ENCODE data around the gene MTCH2.

GRCh38 chr11:47570651-47571356 is 71.6 kb downstream of the MTCH2 start:
- no peak for TF ChIP-seq EZH2phosphoT487 (IDR thresholded peaks at IDR 0.05; ENCODE audit: borderline replicate concordance)
- TF ChIP-seq, protein P1, sequence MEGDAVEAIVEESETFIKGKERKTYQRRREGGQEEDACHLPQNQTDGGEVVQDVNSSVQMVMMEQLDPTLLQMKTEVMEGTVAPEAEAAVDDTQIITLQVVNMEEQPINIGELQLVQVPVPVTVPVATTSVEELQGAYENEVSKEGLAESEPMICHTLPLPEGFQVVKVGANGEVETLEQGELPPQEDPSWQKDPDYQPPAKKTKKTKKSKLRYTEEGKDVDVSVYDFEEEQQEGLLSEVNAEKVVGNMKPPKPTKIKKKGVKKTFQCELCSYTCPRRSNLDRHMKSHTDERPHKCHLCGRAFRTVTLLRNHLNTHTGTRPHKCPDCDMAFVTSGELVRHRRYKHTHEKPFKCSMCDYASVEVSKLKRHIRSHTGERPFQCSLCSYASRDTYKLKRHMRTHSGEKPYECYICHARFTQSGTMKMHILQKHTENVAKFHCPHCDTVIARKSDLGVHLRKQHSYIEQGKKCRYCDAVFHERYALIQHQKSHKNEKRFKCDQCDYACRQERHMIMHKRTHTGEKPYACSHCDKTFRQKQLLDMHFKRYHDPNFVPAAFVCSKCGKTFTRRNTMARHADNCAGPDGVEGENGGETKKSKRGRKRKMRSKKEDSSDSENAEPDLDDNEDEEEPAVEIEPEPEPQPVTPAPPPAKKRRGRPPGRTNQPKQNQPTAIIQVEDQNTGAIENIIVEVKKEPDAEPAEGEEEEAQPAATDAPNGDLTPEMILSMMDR (conservative IDR thresholded peaks at IDR 0.05; ENCODE audit: low read length) = no peak

All from Loucy (cell line).